ENCODE data around the gene MYDGF. TPM values are rescaled to one million over a fixed set of nuclear protein-coding genes. Genes with fewer than 3 reads are reported as not detected.

The MYDGF gene
- total RNA-seq, 2 donors from 2014 or later = 107 to 195 TPM

- H3K9me3 Mint-ChIP-seq = no peaks in the 10 kb centered on the region
- no peaks in the 10 kb centered on the region for H3K27me3 Mint-ChIP-seq
- no peaks in the 10 kb centered on the region for H3K36me3 Mint-ChIP-seq
- DNase-seq (ENCODE audit: low spot score) (no peak), ATAC-seq (no peak)
- H3K4me3 Mint-ChIP-seq = no peak overlapping the region
- H3K4me1 Mint-ChIP-seq (ENCODE audit: low read depth in 2 of 2) = peaks cover 2 to 15% of the 10 kb centered on the region in 2 donors
- H3K27ac Mint-ChIP-seq = no peak overlapping the region
Observed at GRCh38 chr19:4654437-4655361, 15.4 kb downstream of the MYDGF start.

- ATAC-seq = no peak
Observed at GRCh38 chr19:4653793-4654436, 16.2 kb downstream of the MYDGF start.

GRCh38 chr19:4652075-4652474 is 18.1 kb downstream of the MYDGF start:
- Mint-ChIP-seq H3K36me3 (no peaks in the 10 kb centered on the region), H3K27ac (no peak overlapping the region), H3K4me3 (no peak overlapping the region), H3K27me3 (no peaks in the 10 kb centered on the region), H3K4me1 (ENCODE audit: low read depth in 2 of 2) (peaks cover 5 to 10% of the 10 kb centered on the region in 2 donors), H3K9me3 (no peaks in the 10 kb centered on the region)
- ATAC-seq (peak in 1 of 2 donors; percentile 55), DNase-seq (ENCODE audit: low spot score) (no peak)

More at GRCh38 chr19:4653793-4654436, 16.2 kb downstream of the MYDGF start:
- H3K27me3 Mint-ChIP-seq = no peaks in the 10 kb centered on the region
- no peak overlapping the region for H3K27ac Mint-ChIP-seq
- no peaks in the 10 kb centered on the region for H3K36me3 Mint-ChIP-seq
- peaks cover 5 to 18% of the 10 kb centered on the region in 2 donors for H3K4me1 Mint-ChIP-seq (ENCODE audit: low read depth in 2 of 2)
- no peaks in the 10 kb centered on the region for H3K9me3 Mint-ChIP-seq
- H3K4me3 Mint-ChIP-seq = no peak overlapping the region
- DNase-seq (ENCODE audit: low spot score) = no peak

GRCh38 chr19:4650159-4650558 is 20.0 kb downstream of the MYDGF start:
- H3K27ac Mint-ChIP-seq = no peak overlapping the region
- DNase-seq (ENCODE audit: low spot score) (no peak), ATAC-seq (no peak)
- no peaks in the 10 kb centered on the region for H3K9me3 Mint-ChIP-seq
- no peak overlapping the region for H3K4me3 Mint-ChIP-seq
- peaks cover 5 to 10% of the 10 kb centered on the region in 2 donors for H3K4me1 Mint-ChIP-seq (ENCODE audit: low read depth in 2 of 2)
- no peaks in the 10 kb centered on the region for H3K36me3 Mint-ChIP-seq
- H3K27me3 Mint-ChIP-seq = no peaks in the 10 kb centered on the region

- no peaks in the 10 kb centered on the region for H3K36me3 Mint-ChIP-seq
- no peaks in the 10 kb centered on the region for H3K27me3 Mint-ChIP-seq
- peak in 1 of 2 donors; percentile 28 for ATAC-seq
- peaks cover 5 to 7% of the 10 kb centered on the region in 2 donors for H3K4me1 Mint-ChIP-seq (ENCODE audit: low read depth in 2 of 2)
- H3K27ac Mint-ChIP-seq = no peak overlapping the region
- H3K9me3 Mint-ChIP-seq = no peaks in the 10 kb centered on the region
- DNase-seq (ENCODE audit: low spot score) = no peak
- no peak overlapping the region for H3K4me3 Mint-ChIP-seq
Observed at GRCh38 chr19:4649392-4650047, 20.6 kb downstream of the MYDGF start.

GRCh38 chr19:4647676-4648644 is 22.2 kb downstream of the MYDGF start:
- Mint-ChIP-seq H3K9me3 (no peaks in the 10 kb centered on the region), H3K36me3 (no peaks in the 10 kb centered on the region), H3K4me1 (ENCODE audit: low read depth in 2 of 2) (peaks cover 5 to 6% of the 10 kb centered on the region in 2 donors), H3K27me3 (no peaks in the 10 kb centered on the region), H3K4me3 (no peak overlapping the region), H3K27ac (no peak overlapping the region)
- no peak for ATAC-seq
- DNase-seq (ENCODE audit: low spot score) = no peak

GRCh38 chr19:4645718-4646117 is 24.4 kb downstream of the MYDGF start:
- no peaks in the 10 kb centered on the region for H3K9me3 Mint-ChIP-seq
- peaks cover 5 to 6% of the 10 kb centered on the region in 2 donors for H3K4me1 Mint-ChIP-seq (ENCODE audit: low read depth in 2 of 2)
- DNase-seq (ENCODE audit: low spot score) (no peak), ATAC-seq (peak in 1 of 2 donors; percentile 22)
- H3K36me3 Mint-ChIP-seq = no peaks in the 10 kb centered on the region
- no peak overlapping the region for H3K4me3 Mint-ChIP-seq
- no peaks in the 10 kb centered on the region for H3K27me3 Mint-ChIP-seq
- H3K27ac Mint-ChIP-seq = no peak overlapping the region

- Mint-ChIP-seq H3K36me3 (no peaks in the 10 kb centered on the region), H3K27ac (no peak overlapping the region), H3K4me1 (ENCODE audit: low read depth in 2 of 2) (peaks cover 8 to 12% of the 10 kb centered on the region in 2 donors), H3K4me3 (no peak overlapping the region), H3K9me3 (no peaks in the 10 kb centered on the region), H3K27me3 (no peaks in the 10 kb centered on the region)
- ATAC-seq (no peak), DNase-seq (ENCODE audit: low spot score) (no peak)
Observed at GRCh38 chr19:4642625-4643024, 27.5 kb downstream of the MYDGF start.

- DNase-seq (ENCODE audit: low spot score) (no peak), ATAC-seq (no peak)
- Mint-ChIP-seq H3K36me3 (no peaks in the 10 kb centered on the region), H3K4me1 (ENCODE audit: low read depth in 2 of 2) (peaks cover 12% of the 10 kb centered on the region in 2 donors), H3K9me3 (no peaks in the 10 kb centered on the region), H3K4me3 (no peak overlapping the region), H3K27me3 (no peaks in the 10 kb centered on the region), H3K27ac (no peak overlapping the region)
Observed at GRCh38 chr19:4641132-4641531, 29.0 kb downstream of the MYDGF start.

GRCh38 chr19:4640247-4641000 is 29.7 kb downstream of the MYDGF start:
- Mint-ChIP-seq H3K4me3 (peak overlapping the region; percentile 99), H3K27me3 (no peaks in the 10 kb centered on the region), H3K36me3 (no peaks in the 10 kb centered on the region), H3K4me1 (ENCODE audit: low read depth in 2 of 2) (peaks cover 12% of the 10 kb centered on the region in 2 donors), H3K27ac (no peak overlapping the region), H3K9me3 (no peaks in the 10 kb centered on the region)
- DNase-seq (ENCODE audit: low spot score) (no peak), ATAC-seq (no peak)

- Mint-ChIP-seq H3K36me3 (no peaks in the 10 kb centered on the region), H3K4me1 (ENCODE audit: low read depth in 2 of 2) (peaks cover 13 to 15% of the 10 kb centered on the region in 2 donors), H3K4me3 (peak overlapping the region; percentile 99), H3K27ac (peak overlapping the region; percentile 73 to 95), H3K9me3 (no peaks in the 10 kb centered on the region), H3K27me3 (no peaks in the 10 kb centered on the region)
- ATAC-seq = no peak
- DNase-seq (ENCODE audit: low spot score) = no peak
Observed at GRCh38 chr19:4639531-4640246, 30.5 kb downstream of the MYDGF start.
